Uterus (tissue), 2 donors: ENCODE measurements around the gene RMC1.

Experiments
- CTCF ChIP-seq, 4 experiments: fragments of 200-600 bp in 2 of 4; fragments of 450-650 bp in 2 of 4; sonication (generic) in 2 of 4; IDR thresholded peaks; one replicate each; pipeline ENCODE4 v1.5.1; 2016 to 2019; ENCODE audit warnings: antibody characterized with exemption in 4 of 4, mild to moderate bottlenecking in 2 of 4, moderate library complexity in 1 of 4
- POLR2A ChIP-seq, 2 donors: fragments of 450-650 bp; IDR thresholded peaks; one replicate each; pipeline ENCODE4 v1.6.1; 2016; ENCODE audit warnings: antibody characterized with exemption in 2 of 2, mild to moderate bottlenecking in 1 of 2, moderate library complexity in 1 of 2

GRCh38 chr18:23462876-23463275 lies 40.4 kb upstream of the RMC1 start:
- TF ChIP-seq CTCF (IDR thresholded peaks at IDR 0.05) (no peak), POLR2A (IDR thresholded peaks at IDR 0.05) (no peak)
